HEK293 (cell line): ENCODE data around the gene NME1.

Source experiments
- BCL11A ChIP-seq: fragments of 450-650 bp; formaldehyde crosslinking; IDR thresholded peaks from 2 replicates; pipeline ENCODE4 v1.5.1; 2016; ENCODE audit warnings: low read depth, missing biosample characterization, missing genetic modification characterization
- KLF7 ChIP-seq: fragments of 450-650 bp; formaldehyde crosslinking; IDR thresholded peaks from 2 replicates; pipeline ENCODE4 v1.5.1; 2016; ENCODE audit warnings: missing biosample characterization, missing genetic modification characterization, borderline replicate concordance
- PRDM1 ChIP-seq: fragments of 450-650 bp; formaldehyde crosslinking; IDR thresholded peaks from 2 replicates; pipeline ENCODE4; 2016; ENCODE audit warnings: missing biosample characterization, missing genetic modification characterization
- SALL2 ChIP-seq: fragments of 450-650 bp; formaldehyde crosslinking; IDR thresholded peaks from 2 replicates; pipeline ENCODE4 v1.5.0; 2017; ENCODE audit warnings: missing biosample characterization, mild to moderate bottlenecking, missing genetic modification characterization, borderline replicate concordance
- SETDB1 ChIP-seq: IDR thresholded peaks from one replicate; pipeline ENCODE4 v1.6.1; 2017; ENCODE audit warnings: mild to moderate bottlenecking, low read length, moderate library complexity, mixed read lengths; ENCODE audit not compliant: insufficient read length
- ZBTB7A ChIP-seq: fragments of 450-650 bp; formaldehyde crosslinking; IDR thresholded peaks from 2 replicates; pipeline ENCODE4 v1.5.1; 2016; ENCODE audit warnings: low read depth, missing biosample characterization, missing genetic modification characterization
- ZNF302 ChIP-seq: fragments of 450-650 bp; formaldehyde crosslinking; IDR thresholded peaks from 2 replicates; pipeline ENCODE4 v1.5.1; 2016; ENCODE audit warnings: missing biosample characterization, missing genetic modification characterization, low read depth
- ZNF670 ChIP-seq: fragments of 450-650 bp; formaldehyde crosslinking; IDR thresholded peaks from 2 replicates; pipeline ENCODE4 v1.5.1; 2016; ENCODE audit warnings: missing biosample characterization, missing genetic modification characterization, low read depth
- ZNF76 ChIP-seq: fragments of 450-650 bp; formaldehyde crosslinking; IDR thresholded peaks from 2 replicates; pipeline ENCODE4; 2016; ENCODE audit warnings: low read depth, missing biosample characterization, missing genetic modification characterization, borderline replicate concordance
- ZNF768 ChIP-seq: fragments of 450-650 bp; formaldehyde crosslinking; IDR thresholded peaks from 2 replicates; pipeline ENCODE4 v1.5.1; 2018; ENCODE audit warnings: missing biosample characterization, mild to moderate bottlenecking, missing genetic modification characterization
- TF ChIP-seq, protein P1 (sequence below): fragments of 450-650 bp; formaldehyde crosslinking; IDR thresholded peaks from 2 replicates; pipeline ENCODE4 v1.5.1; 2016; ENCODE audit warnings: missing biosample characterization, missing genetic modification characterization
- TF ChIP-seq, protein P2 (sequence below): fragments of 450-650 bp; formaldehyde crosslinking; IDR thresholded peaks from 2 replicates; pipeline ENCODE4 v1.5.1; 2016; ENCODE audit warnings: missing biosample characterization, missing genetic modification characterization
- TF ChIP-seq, protein P3 (sequence below): fragments of 450-650 bp; formaldehyde crosslinking; IDR thresholded peaks from 2 replicates; pipeline ENCODE4 v1.5.1; 2016; ENCODE audit warnings: missing biosample characterization, missing genetic modification characterization

DNA sequence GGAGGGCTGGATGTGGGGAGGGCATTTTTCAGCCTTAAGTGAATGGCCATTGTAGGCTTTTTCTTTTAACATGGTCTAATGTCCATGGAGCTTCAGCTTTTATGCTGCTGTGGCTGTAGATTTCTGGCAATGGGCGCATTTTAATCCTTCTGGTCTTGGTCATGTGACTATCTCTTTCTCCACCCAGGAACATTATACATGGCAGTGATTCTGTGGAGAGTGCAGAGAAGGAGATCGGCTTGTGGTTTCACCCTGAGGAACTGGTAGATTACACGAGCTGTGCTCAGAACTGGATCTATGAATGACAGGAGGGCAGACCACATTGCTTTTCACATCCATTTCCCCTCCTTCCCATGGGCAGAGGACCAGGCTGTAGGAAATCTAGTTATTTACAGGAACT is 8.2 kb downstream of the NME1 start:
- no peak for TF ChIP-seq BCL11A (tag by site-specific recombination)
- TF ChIP-seq, protein P1, sequence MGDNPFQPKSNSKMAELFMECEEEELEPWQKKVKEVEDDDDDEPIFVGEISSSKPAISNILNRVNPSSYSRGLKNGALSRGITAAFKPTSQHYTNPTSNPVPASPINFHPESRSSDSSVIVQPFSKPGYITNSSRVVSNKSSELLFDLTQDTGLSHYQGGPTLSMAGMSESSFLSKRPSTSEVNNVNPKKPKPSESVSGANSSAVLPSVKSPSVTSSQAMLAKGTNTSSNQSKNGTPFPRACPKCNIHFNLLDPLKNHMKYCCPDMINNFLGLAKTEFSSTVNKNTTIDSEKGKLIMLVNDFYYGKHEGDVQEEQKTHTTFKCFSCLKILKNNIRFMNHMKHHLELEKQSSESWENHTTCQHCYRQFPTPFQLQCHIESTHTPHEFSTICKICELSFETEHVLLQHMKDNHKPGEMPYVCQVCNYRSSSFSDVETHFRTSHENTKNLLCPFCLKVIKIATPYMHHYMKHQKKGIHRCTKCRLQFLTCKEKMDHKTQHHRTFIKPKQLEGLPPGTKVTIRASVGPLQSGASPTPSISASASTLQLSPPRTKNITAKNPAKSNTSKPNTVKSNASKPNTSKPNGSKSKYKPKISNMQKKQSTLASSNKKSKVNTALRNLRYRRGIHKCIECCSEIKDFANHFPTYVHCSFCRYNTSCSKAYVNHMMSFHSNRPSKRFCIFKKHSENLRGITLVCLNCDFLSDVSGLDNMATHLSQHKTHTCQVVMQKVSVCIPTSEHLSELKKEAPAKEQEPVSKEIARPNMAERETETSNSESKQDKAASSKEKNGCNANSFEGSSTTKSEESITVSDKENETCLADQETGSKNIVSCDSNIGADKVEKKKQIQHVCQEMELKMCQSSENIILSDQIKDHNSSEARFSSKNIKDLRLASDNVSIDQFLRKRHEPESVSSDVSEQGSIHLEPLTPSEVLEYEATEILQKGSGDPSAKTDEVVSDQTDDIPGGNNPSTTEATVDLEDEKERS (tag by site-specific recombination), result no peak
- no peak for TF ChIP-seq KLF7
- no peak for TF ChIP-seq SALL2 (tag by site-specific recombination)
- no peak for TF ChIP-seq SETDB1
- TF ChIP-seq ZNF670, result no peak
- TF ChIP-seq, protein P2, sequence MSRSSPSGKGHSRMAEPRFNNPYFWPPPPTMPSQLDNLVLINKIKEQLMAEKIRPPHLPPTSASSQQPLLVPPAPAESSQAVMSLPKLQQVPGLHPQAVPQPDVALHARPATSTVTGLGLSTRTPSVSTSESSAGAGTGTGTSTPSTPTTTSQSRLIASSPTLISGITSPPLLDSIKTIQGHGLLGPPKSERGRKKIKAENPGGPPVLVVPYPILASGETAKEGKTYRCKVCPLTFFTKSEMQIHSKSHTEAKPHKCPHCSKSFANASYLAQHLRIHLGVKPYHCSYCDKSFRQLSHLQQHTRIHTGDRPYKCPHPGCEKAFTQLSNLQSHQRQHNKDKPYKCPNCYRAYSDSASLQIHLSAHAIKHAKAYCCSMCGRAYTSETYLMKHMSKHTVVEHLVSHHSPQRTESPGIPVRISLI (tag by site-specific recombination), result no peak
- no peak for TF ChIP-seq ZNF302 (tag by site-specific recombination)
- TF ChIP-seq, protein P3, sequence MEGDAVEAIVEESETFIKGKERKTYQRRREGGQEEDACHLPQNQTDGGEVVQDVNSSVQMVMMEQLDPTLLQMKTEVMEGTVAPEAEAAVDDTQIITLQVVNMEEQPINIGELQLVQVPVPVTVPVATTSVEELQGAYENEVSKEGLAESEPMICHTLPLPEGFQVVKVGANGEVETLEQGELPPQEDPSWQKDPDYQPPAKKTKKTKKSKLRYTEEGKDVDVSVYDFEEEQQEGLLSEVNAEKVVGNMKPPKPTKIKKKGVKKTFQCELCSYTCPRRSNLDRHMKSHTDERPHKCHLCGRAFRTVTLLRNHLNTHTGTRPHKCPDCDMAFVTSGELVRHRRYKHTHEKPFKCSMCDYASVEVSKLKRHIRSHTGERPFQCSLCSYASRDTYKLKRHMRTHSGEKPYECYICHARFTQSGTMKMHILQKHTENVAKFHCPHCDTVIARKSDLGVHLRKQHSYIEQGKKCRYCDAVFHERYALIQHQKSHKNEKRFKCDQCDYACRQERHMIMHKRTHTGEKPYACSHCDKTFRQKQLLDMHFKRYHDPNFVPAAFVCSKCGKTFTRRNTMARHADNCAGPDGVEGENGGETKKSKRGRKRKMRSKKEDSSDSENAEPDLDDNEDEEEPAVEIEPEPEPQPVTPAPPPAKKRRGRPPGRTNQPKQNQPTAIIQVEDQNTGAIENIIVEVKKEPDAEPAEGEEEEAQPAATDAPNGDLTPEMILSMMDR (tag by site-specific recombination), result no peak
- no peak for TF ChIP-seq ZBTB7A (tag by site-specific recombination)
- TF ChIP-seq PRDM1, result no peak
- no peak for TF ChIP-seq ZNF768
- no peak for TF ChIP-seq ZNF76 (tag by site-specific recombination)
